ENCODE data around the gene MUC4.
"Not testable (repeated sequence)": the region's sequence is repeated elsewhere in the genome, so short reads cannot be mapped to it uniquely, and the experiment has no call there.

Gene MUC4

GRCh38 chr3:195834675-195835583 lies 23.2 kb upstream of the MUC4 start:
- DNase-seq, result no peak

- no peak for DNase-seq
Observed at GRCh38 chr3:195829897-195830254, 18.1 kb upstream of the MUC4 start.

- DNase-seq, result no peak
Observed at GRCh38 chr3:195828762-195829161, 17.0 kb upstream of the MUC4 start.

- DNase-seq, result no peak
Observed at GRCh38 chr3:195825857-195826804, 14.4 kb upstream of the MUC4 start.

- DNase-seq, result no peak
Observed at GRCh38 chr3:195825191-195825588, 13.5 kb upstream of the MUC4 start.

GRCh38 chr3:195824425-195825190 lies 12.9 kb upstream of the MUC4 start:
- not testable (repeated sequence) for DNase-seq

- DNase-seq, result no peak
Observed at GRCh38 chr3:195823999-195824398, 12.3 kb upstream of the MUC4 start.

GRCh38 chr3:195823280-195823679 lies 11.6 kb upstream of the MUC4 start:
- no peak for DNase-seq

- DNase-seq, result no peak
Observed at GRCh38 chr3:195822131-195822696, 10.5 kb upstream of the MUC4 start.

GRCh38 chr3:195821403-195822130 lies 9.8 kb upstream of the MUC4 start:
- no peak for DNase-seq

- no peak for DNase-seq
Observed at GRCh38 chr3:195820901-195821300, 9.2 kb upstream of the MUC4 start.

GRCh38 chr3:195820186-195820585 lies 8.5 kb upstream of the MUC4 start:
- no peak for DNase-seq

GRCh38 chr3:195818301-195818700 lies 6.6 kb upstream of the MUC4 start:
- DNase-seq, result no peak

- DNase-seq, result no peak
Observed at GRCh38 chr3:195817578-195818135, 5.9 kb upstream of the MUC4 start.

- not testable (repeated sequence) for DNase-seq
Observed at GRCh38 chr3:195816276-195816913, 4.7 kb upstream of the MUC4 start.

GRCh38 chr3:195815169-195815771 lies 3.5 kb upstream of the MUC4 start:
- no peak for DNase-seq

- no peak for DNase-seq
Observed at GRCh38 chr3:195813916-195814640, 2.3 kb upstream of the MUC4 start.

- DNase-seq, result no peak
Observed at GRCh38 chr3:195812366-195812765, 637 bp upstream of the MUC4 start.

GRCh38 chr3:195810455-195810845 lies 1.3 kb downstream of the MUC4 start:
- DNase-seq, result no peak
